NCI-H146 treated with DMSO at 0.1 percent for 48 hours (cell line): ENCODE results near the gene ARL13B.
A peak's percentile ranks its signal among the peaks of the same experiment; 100 is the strongest.
"Not testable (repeated sequence)": the region's sequence is repeated elsewhere in the genome, so short reads cannot be mapped to it uniquely, and the experiment has no call there.

Experiments used
- DNase-seq: peaks from one replicate; lab custom pipeline; 2025; ENCODE audit not compliant: unreplicated experiment; lab: John Stamatoyannopoulos, UW

The ARL13B gene

DNA sequence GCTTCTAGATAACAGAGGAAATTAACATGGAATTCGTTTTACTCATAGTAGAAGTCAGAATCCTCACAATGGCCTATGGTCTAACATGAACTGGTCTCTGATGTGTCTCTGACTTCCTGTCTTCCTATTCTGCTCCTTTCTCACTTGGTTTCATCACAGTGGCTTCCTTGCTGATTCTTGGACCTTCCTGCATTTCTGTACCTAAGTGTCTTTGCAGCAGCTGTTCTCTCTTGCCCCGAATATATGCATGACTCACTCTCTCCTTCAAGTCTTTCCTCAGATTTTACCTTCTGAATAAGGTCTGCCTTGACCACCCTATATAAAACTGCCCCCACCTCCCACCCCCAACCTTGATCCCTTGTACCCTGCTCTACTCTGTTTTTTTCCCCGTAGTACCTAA, 14.1 kb downstream of the ARL13B start:
- DNase-seq: no peak

- no peak for DNase-seq
These were observed 21.2 kb downstream of the ARL13B start for GRCh38 chr3:94001191-94001590.

GRCh38 chr3:94001827-94002495, 22.0 kb downstream of the ARL13B start:
- no peak for DNase-seq

GRCh38 chr3:94004301-94004910, 24.5 kb downstream of the ARL13B start:
- DNase-seq: peak; percentile 47

- DNase-seq: no peak
These were observed 28.3 kb downstream of the ARL13B start for GRCh38 chr3:94008253-94008652.

GRCh38 chr3:94009608-94010007, 29.7 kb downstream of the ARL13B start:
- peak; percentile 70 for DNase-seq

GRCh38 chr3:94011233-94011711, 31.3 kb downstream of the ARL13B start:
- no peak for DNase-seq

GRCh38 chr3:94012185-94012584, 32.2 kb downstream of the ARL13B start:
- DNase-seq: no peak

DNA sequence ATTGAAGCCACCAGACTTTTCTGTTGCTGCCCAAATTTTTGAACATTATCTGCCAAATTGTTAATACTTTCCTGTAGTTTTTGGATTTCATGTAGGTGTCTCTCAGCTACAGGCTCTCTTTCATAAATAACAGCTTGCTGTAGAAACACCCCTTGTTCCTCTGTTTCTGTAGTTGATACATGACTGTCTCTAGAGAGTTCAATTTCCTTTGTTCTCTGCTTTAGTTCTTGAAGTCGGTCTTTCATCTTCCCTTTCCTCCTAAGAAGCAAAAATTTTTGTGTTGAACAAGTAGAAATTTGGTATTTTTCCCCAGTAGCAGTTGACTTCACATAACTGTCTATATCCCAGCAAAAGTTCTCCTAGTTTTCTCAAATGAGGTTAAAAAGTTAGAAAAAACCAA, 35.1 kb downstream of the ARL13B start:
- DNase-seq: no peak

DNA sequence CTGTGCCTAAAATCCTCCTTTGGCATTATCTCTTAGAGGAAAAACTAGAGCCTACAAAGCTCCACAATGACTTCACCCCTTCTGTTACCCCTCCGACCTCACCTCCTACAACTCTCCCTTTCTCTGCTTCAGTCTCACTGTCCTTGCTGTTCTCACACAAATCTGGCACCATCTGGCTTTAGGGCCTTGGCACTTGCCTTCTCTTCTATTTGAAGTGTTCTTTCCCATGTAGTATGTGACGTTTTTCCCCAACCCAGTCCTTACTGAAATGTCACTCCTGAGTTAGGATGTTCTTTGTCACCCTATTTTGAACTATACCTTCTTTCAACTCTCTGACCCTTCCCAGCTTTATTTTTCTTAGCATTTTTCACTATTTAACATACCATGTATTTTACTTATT, 39.7 kb downstream of the ARL13B start:
- no peak for DNase-seq

DNA sequence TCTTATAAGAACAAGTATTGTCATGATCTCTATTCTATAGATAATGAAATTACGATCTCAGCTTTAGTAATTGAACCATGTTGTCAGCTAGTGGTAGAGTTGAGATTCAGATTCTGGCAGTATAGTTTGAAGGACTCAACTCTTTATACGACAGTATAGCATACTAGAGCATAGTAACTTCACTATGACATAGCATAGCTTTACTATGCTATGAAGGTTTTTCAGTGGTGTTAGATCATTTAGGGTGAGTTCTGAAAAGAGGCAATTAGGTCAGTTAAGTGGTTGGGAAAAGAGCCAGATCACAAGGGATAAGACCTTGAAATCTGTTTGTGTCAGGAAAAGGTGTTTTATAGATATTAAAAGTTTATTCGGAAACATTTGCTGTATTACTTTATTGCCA, 40.3 kb downstream of the ARL13B start:
- DNase-seq: no peak

GRCh38 chr3:94024385-94024784, 44.4 kb downstream of the ARL13B start:
- DNase-seq: no peak

DNA sequence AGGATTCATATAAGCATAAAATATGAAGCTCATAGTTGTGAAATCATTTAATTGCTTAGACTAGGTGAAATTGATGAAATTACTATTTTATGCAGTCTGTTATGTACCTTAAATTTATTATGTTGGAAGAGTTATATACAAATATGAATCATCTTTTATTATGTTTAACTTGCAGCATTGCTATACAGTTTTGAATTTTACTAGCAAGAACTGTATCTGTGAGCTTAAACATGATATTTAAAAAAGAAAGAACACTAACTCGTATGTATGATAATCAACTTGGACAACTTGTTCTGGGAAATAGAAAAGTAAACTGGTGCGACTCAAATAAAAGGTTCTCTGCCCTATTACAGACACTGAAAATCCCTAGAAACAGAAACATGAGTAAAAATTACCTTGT, 46.7 kb downstream of the ARL13B start:
- no peak for DNase-seq

DNA sequence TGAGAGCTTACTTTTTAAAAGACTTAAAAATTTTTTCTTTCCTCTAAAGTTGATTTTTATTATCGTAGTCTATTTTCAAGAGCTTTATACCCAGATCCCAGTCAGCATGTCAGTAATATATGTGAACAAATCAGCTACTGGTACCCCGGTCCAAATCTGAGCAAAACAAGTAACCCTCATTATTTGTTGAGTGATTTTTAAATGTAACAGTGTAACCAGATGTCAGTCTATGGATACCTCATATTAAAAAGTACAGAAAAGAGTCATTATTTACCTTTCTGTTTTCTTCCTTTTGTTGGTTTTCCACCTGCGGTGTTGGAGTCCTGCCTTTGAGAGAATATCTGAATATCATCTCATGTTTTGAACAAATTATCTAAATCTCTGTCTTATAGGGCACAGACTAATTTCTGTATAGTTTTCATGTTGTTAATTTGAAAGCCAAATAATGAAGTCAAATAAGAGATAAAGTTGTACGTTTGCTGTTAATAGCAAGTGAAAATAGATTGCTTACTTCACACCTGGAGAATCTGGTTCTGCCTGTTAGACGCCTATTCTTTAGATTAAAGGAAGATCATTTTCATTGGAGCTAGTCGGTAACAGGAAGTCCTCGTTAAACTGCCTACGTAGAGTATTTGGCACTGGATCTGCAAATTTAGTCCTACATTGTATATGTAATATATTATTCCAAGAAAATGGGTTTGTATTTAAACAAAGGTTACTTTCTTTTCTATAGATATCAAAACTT, 48.3 kb downstream of the ARL13B start, which contains the start of gene STX19:
TSS of gene STX19 (minus strand) at position 505 of the 745 bp plus-strand sequence. CDS start 13,328 bp downstream, outside the sequence.
- DNase-seq: peak; percentile 84

GRCh38 chr3:94036909-94037507, 57.1 kb downstream of the ARL13B start:
- DNase-seq: no peak

DNA sequence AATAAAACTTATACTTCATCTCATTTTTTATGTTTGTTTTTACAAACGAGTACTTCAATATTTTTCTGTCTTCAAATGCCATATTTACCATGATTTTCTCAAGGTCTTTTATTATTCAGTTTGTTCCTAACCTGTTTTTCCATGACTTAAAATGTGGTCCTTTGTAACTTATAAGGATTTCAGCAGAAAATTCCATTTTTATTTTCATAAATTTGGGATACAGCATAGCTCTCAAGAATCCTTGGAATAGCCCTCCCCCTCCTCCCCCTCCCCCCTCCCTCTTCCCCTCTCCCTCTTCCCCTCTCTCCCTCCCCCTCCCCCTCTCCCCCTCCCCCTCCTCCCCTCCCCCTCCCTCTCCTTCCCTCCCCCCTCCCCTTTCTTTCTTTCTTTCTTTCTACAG, 63.3 kb downstream of the ARL13B start:
- no peak for DNase-seq

DNA sequence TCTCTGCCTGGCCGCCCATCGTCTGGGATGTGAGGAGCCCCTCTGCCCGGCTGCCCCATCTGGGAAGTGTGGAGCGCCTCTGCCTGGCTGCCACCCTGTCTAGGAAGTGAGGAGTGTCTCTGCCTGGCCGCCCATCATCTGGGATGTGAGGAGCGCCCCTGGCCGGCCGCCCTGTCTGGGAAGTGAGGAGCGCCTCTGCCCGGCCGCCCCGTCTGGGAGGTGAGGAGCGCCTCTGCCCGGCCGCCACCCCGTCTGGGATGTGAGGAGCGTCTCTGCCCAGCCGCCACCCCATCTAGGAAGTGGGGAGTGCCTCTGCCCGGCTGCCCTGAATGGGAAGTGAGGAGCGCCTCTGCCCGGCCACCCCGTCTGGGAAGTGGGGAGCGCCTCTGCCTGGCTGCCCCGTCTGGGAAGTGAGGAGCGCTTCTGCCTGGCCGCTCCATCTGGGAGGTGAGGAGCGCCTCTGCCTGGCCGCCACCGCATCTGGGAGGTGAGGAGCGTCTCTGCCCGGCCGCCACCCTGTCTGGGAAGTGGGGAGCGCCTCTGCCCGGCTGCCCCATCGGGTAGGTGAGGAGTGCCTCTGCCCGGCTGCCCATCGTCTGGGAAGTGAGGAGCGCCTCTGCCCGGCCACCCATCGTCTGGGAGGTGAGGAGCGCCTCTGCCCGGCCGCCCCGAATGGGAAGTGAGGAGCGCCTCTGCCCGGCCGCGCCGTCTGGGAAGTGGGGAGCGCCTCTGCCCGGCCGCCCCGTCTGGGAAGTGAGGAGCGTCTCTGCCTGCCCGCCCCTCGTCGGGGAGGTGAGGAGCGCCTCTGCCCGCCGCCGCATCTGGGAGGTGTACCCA, 64.4 kb downstream of the ARL13B start:
- not testable (repeated sequence) for DNase-seq

GRCh38 chr3:94046533-94046932, 66.6 kb downstream of the ARL13B start:
- DNase-seq: no peak

DNA sequence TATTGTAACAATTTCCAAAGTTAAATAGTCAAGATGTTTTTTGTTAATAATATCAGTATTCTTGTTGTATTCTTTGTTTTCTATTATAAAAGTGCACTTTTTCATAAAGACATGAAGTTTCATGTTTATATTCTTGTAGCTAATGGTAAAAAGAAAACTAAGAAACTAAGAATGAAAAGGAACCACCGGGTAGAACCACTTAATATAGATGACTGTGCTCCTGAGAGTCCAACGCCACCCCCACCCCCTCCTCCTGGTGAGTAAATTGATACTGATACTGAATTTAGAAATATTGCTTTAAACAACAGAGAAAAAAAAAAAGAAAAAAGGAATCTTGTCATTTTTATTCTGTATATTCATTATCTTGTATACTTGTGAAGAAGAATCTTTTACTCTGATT, 69.3 kb downstream of the ARL13B start:
- DNase-seq: no peak

- no peak for DNase-seq
These were observed 70.6 kb downstream of the ARL13B start for GRCh38 chr3:94050546-94050945.

DNA sequence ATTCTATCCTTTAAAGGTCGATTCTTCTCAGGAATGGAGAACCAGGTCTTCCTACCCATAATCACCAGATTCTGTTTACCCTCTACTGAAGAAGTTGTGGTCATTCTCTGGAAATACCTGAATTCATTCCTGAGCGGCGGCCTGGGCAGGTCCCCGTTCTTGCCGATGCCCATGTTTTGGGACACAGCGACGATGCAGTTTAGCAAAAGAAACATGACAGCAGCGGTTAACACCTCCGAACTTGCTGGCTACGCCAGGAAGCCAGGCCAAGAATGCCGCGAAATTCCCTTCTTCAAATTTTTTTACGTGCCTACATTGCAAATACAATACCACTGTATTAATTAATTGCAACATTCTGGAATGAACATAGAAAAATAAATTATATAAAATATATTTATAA, 81.3 kb downstream of the ARL13B start:
- no peak for DNase-seq
